ENCODE measurements around the gene VIPR2. TPM values are rescaled to one million over a fixed set of nuclear protein-coding genes. Genes with fewer than 3 reads are reported as not detected.
"Not testable (repeated sequence)": the region's sequence is repeated elsewhere in the genome, so short reads cannot be mapped to it uniquely, and the experiment has no call there.

The VIPR2 gene
- total RNA-seq, 2 experiments from 2014 or later, result 0.83 to 1.7 TPM

GRCh38 chr7:159000859-159001435 lies 143.7 kb downstream of the VIPR2 start:
- H3K27ac Mint-ChIP-seq, result no peak overlapping the region

GRCh38 chr7:159000070-159000469 lies 144.6 kb downstream of the VIPR2 start:
- Mint-ChIP-seq H3K36me3 (ENCODE audit: low read depth) (no peaks in the 10 kb centered on the region), H3K4me3 (no peak overlapping the region), H3K9me3 (peaks cover 1% of the 10 kb centered on the region), H3K27ac (no peak overlapping the region), H3K4me1 (ENCODE audit: low read depth) (peaks cover 20% of the 10 kb centered on the region), H3K27me3 (ENCODE audit: low read depth) (peaks cover 16% of the 10 kb centered on the region)
- CTCF ChIA-PET, result interaction anchor here (0.6 kb wide), 1 partner anchor 23 kb away, joined by 3 read pairs; no protein-coding TSS in a partner anchor
- intact Hi-C loops (cut with micrococcal nuclease), result loop anchor here (5.0 kb wide), 1 partner anchor 142 kb away; the partner anchor contains the start of gene VIPR2
- DNase-seq, result no peak

More at GRCh38 chr7:159000859-159001435, 143.7 kb downstream of the VIPR2 start:
- DNase-seq, result no peak
- H3K36me3 Mint-ChIP-seq (ENCODE audit: low read depth), result no peaks in the 10 kb centered on the region
- peaks cover 9% of the 10 kb centered on the region for H3K27me3 Mint-ChIP-seq (ENCODE audit: low read depth)
- H3K9me3 Mint-ChIP-seq, result peaks cover 1% of the 10 kb centered on the region
- peaks cover 23% of the 10 kb centered on the region for H3K4me1 Mint-ChIP-seq (ENCODE audit: low read depth)
- CTCF ChIA-PET, result interaction anchor here (0.6 kb wide), 1 partner anchor 24 kb away, joined by 3 read pairs; no protein-coding TSS in a partner anchor
- intact Hi-C loops (cut with micrococcal nuclease), result loop anchor here (5.0 kb wide), 1 partner anchor 141 kb away; the partner anchor contains the start of gene VIPR2
- H3K4me3 Mint-ChIP-seq, result no peak overlapping the region

- H3K27me3 Mint-ChIP-seq (ENCODE audit: low read depth), result peaks cover 22% of the 10 kb centered on the region
- intact Hi-C loops (cut with micrococcal nuclease), result no loop called here
- no peaks in the 10 kb centered on the region for H3K36me3 Mint-ChIP-seq (ENCODE audit: low read depth)
- DNase-seq, result no peak
- CTCF ChIA-PET, result interaction anchor here (0.6 kb wide), 1 partner anchor 22 kb away, joined by 3 read pairs; no protein-coding TSS in a partner anchor
- no peak overlapping the region for H3K27ac Mint-ChIP-seq
- H3K4me1 Mint-ChIP-seq (ENCODE audit: low read depth), result peaks cover 15% of the 10 kb centered on the region
- peaks cover 7% of the 10 kb centered on the region for H3K9me3 Mint-ChIP-seq
- H3K4me3 Mint-ChIP-seq, result no peak overlapping the region
Measured at GRCh38 chr7:158999496-158999895, 145.2 kb downstream of the VIPR2 start.

- intact Hi-C loops (cut with micrococcal nuclease); DNase-seq; H3K4me3 Mint-ChIP-seq; H3K4me1 Mint-ChIP-seq (ENCODE audit: low read depth); H3K36me3 Mint-ChIP-seq (ENCODE audit: low read depth); H3K27ac Mint-ChIP-seq; H3K9me3 Mint-ChIP-seq; CTCF ChIA-PET: not testable (repeated sequence)
- peaks cover 33% of the 10 kb centered on the region for H3K27me3 Mint-ChIP-seq (ENCODE audit: low read depth)
Measured at GRCh38 chr7:158998261-158998660, 146.4 kb downstream of the VIPR2 start.

GRCh38 chr7:158997471-158997870 lies 147.2 kb downstream of the VIPR2 start:
- Mint-ChIP-seq H3K27me3 (ENCODE audit: low read depth) (peaks cover 40% of the 10 kb centered on the region), H3K36me3 (ENCODE audit: low read depth) (no peaks in the 10 kb centered on the region), H3K4me3 (no peak overlapping the region), H3K4me1 (ENCODE audit: low read depth) (peaks cover 8% of the 10 kb centered on the region), H3K9me3 (peaks cover 7% of the 10 kb centered on the region), H3K27ac (no peak overlapping the region)
- no peak for DNase-seq
- CTCF ChIA-PET, result no interaction called here
- intact Hi-C loops (cut with micrococcal nuclease), result no loop called here

GRCh38 chr7:158997110-158997453 lies 147.6 kb downstream of the VIPR2 start:
- no peak for DNase-seq
- CTCF ChIA-PET, result no interaction called here
- Mint-ChIP-seq H3K36me3 (ENCODE audit: low read depth) (no peaks in the 10 kb centered on the region), H3K27ac (no peak overlapping the region), H3K4me3 (no peak overlapping the region), H3K27me3 (ENCODE audit: low read depth) (peaks cover 44% of the 10 kb centered on the region), H3K4me1 (ENCODE audit: low read depth) (peaks cover 12% of the 10 kb centered on the region), H3K9me3 (peaks cover 7% of the 10 kb centered on the region)
- intact Hi-C loops (cut with micrococcal nuclease), result no loop called here

GRCh38 chr7:158996214-158997109 lies 148.2 kb downstream of the VIPR2 start:
- Mint-ChIP-seq H3K36me3 (ENCODE audit: low read depth) (no peaks in the 10 kb centered on the region), H3K4me1 (ENCODE audit: low read depth) (peaks cover 18% of the 10 kb centered on the region), H3K9me3 (peaks cover 7% of the 10 kb centered on the region), H3K27me3 (ENCODE audit: low read depth) (peaks cover 45% of the 10 kb centered on the region), H3K27ac (no peak overlapping the region), H3K4me3 (no peak overlapping the region)
- CTCF ChIA-PET, result no interaction called here
- intact Hi-C loops (cut with micrococcal nuclease), result no loop called here
- DNase-seq, result no peak

GRCh38 chr7:158995514-158995913 lies 149.2 kb downstream of the VIPR2 start:
- H3K27ac Mint-ChIP-seq, result no peak overlapping the region
- intact Hi-C loops (cut with micrococcal nuclease), result no loop called here
- H3K4me3 Mint-ChIP-seq, result no peak overlapping the region
- H3K36me3 Mint-ChIP-seq (ENCODE audit: low read depth), result no peaks in the 10 kb centered on the region
- CTCF ChIA-PET, result interaction anchor here (0.6 kb wide), 1 partner anchor 286 kb away, joined by 5 read pairs; no protein-coding TSS in a partner anchor
- peaks cover 7% of the 10 kb centered on the region for H3K9me3 Mint-ChIP-seq
- peaks cover 20% of the 10 kb centered on the region for H3K4me1 Mint-ChIP-seq (ENCODE audit: low read depth)
- DNase-seq, result no peak
- H3K27me3 Mint-ChIP-seq (ENCODE audit: low read depth), result peaks cover 48% of the 10 kb centered on the region

- Mint-ChIP-seq H3K27me3 (ENCODE audit: low read depth) (peaks cover 50% of the 10 kb centered on the region), H3K36me3 (ENCODE audit: low read depth) (no peaks in the 10 kb centered on the region), H3K4me1 (ENCODE audit: low read depth) (peaks cover 20% of the 10 kb centered on the region), H3K9me3 (peaks cover 7% of the 10 kb centered on the region), H3K4me3 (no peak overlapping the region), H3K27ac (no peak overlapping the region)
- intact Hi-C loops (cut with micrococcal nuclease), result no loop called here
- CTCF ChIA-PET, result no interaction called here
- no peak for DNase-seq
Measured at GRCh38 chr7:158994687-158995086, 150.0 kb downstream of the VIPR2 start.

- Mint-ChIP-seq H3K4me3 (no peak overlapping the region), H3K4me1 (ENCODE audit: low read depth) (peaks cover 20% of the 10 kb centered on the region), H3K27ac (no peak overlapping the region), H3K9me3 (peaks cover 7% of the 10 kb centered on the region), H3K36me3 (ENCODE audit: low read depth) (no peaks in the 10 kb centered on the region), H3K27me3 (ENCODE audit: low read depth) (peaks cover 43% of the 10 kb centered on the region)
- no peak for DNase-seq
- intact Hi-C loops (cut with micrococcal nuclease), result no loop called here
- CTCF ChIA-PET, result no interaction called here
Measured at GRCh38 chr7:158993591-158993990, 151.1 kb downstream of the VIPR2 start.

GRCh38 chr7:158992759-158993158 lies 151.9 kb downstream of the VIPR2 start:
- Mint-ChIP-seq H3K27ac (no peak overlapping the region), H3K36me3 (ENCODE audit: low read depth) (no peaks in the 10 kb centered on the region), H3K4me1 (ENCODE audit: low read depth) (peaks cover 20% of the 10 kb centered on the region), H3K27me3 (ENCODE audit: low read depth) (peaks cover 43% of the 10 kb centered on the region), H3K4me3 (peak overlapping the region; percentile 3), H3K9me3 (peaks cover 7% of the 10 kb centered on the region)
- intact Hi-C loops (cut with micrococcal nuclease), result no loop called here
- DNase-seq, result no peak
- CTCF ChIA-PET, result interaction anchor here (0.6 to 1.0 kb wide), 4 partner anchors 10 to 943 kb away, joined by 3 to 10 read pairs (median 4); no protein-coding TSS in a partner anchor

GRCh38 chr7:158991824-158992621 lies 152.6 kb downstream of the VIPR2 start:
- CTCF ChIA-PET, result interaction anchor here (0.6 to 1.2 kb wide), 4 partner anchors 9 to 942 kb away, joined by 3 to 10 read pairs (median 4); no protein-coding TSS in a partner anchor
- Mint-ChIP-seq H3K9me3 (peaks cover 7% of the 10 kb centered on the region), H3K36me3 (ENCODE audit: low read depth) (no peaks in the 10 kb centered on the region), H3K4me3 (no peak overlapping the region), H3K27ac (no peak overlapping the region), H3K27me3 (ENCODE audit: low read depth) (peaks cover 43% of the 10 kb centered on the region), H3K4me1 (ENCODE audit: low read depth) (peaks cover 20% of the 10 kb centered on the region)
- intact Hi-C loops (cut with micrococcal nuclease), result no loop called here
- peak; percentile 25 for DNase-seq
